H1 (cell line): Measurements from ENCODE around the gene TAPT1. TPM values are rescaled to one million over a fixed set of nuclear protein-coding genes. Genes with fewer than 3 reads are reported as not detected.

Experiments
- CTCF ChIA-PET: fragments of 300-600 bp; sonication (Branson Sonifier 250); formaldehyde crosslinking; loops from one replicate; lab custom pipeline; 2021; ENCODE audit not compliant: partially characterized antibody; lab: Charles Lee
- POLR2A ChIA-PET: fragments of 300-600 bp; sonication (Branson Sonifier 250); formaldehyde crosslinking; loops from one replicate; lab custom pipeline; 2021; ENCODE audit warnings: inconsistent platforms; ENCODE audit not compliant: partially characterized antibody; lab: Charles Lee
- DNase-seq, 2 experiments: peaks; one replicate each; pipeline versions ENCODE4 v3.0.0 to v3.0.0-alpha.2; 2010 to 2022; ENCODE audit warnings: low spot score in 2 of 2, low read depth in 1 of 2, mixed read lengths in 1 of 2
- FAIRE-seq: peaks from 2 replicates; lab custom pipeline; 2011; peaks lifted over from hg19 to GRCh38; lab: Jason Lieb, UNC
- H2AFZ ChIP-seq: 2 replicates; pipeline ENCODE4 v1.8.1; 2012; ENCODE audit warnings: low read length, inconsistent platforms
- H2AK5ac ChIP-seq: 2 replicates; pipeline ENCODE4 v1.6.1; 2013; ENCODE audit warnings: low read depth, low read length
- H2BK120ac ChIP-seq: replicated peaks from 2 replicates; pipeline ENCODE3; 2013; ENCODE audit warnings: low read depth, low read length, inconsistent platforms
- H2BK12ac ChIP-seq: 2 replicates; pipeline ENCODE4 v1.6.1; 2013; ENCODE audit warnings: low read depth, low read length
- H2BK15ac ChIP-seq: 2 replicates; pipeline ENCODE4 v1.6.1; 2013; ENCODE audit warnings: low read length
- H2BK20ac ChIP-seq: 2 replicates; pipeline ENCODE4 v1.6.1; 2013; ENCODE audit warnings: low read length
- H2BK5ac ChIP-seq: 2 replicates; pipeline ENCODE4 v1.6.1; 2013; ENCODE audit warnings: low read depth, low read length
- H3K14ac ChIP-seq: 2 replicates; pipeline ENCODE4 v1.6.1; 2013; ENCODE audit warnings: inconsistent platforms; ENCODE audit not compliant: insufficient read length
- H3K18ac ChIP-seq: 2 replicates; pipeline ENCODE4 v1.6.1; 2013; ENCODE audit warnings: low read length; ENCODE audit errors: extremely low read depth
- H3K23ac ChIP-seq: 2 replicates; pipeline ENCODE4 v1.6.1; 2013; ENCODE audit warnings: inconsistent platforms; ENCODE audit not compliant: insufficient read length
- H3K23me2 ChIP-seq: 2 replicates; pipeline ENCODE4 v1.6.1; 2013; ENCODE audit warnings: low read depth, low read length
- H3K27ac ChIP-seq: 2 replicates; pipeline ENCODE4 v1.6.1; 2011; ENCODE audit warnings: low read depth, low read length, inconsistent platforms
- H3K27me3 ChIP-seq, 4 experiments: replicated peaks in 1 of 4; 1 replicate in 1 of 4; 2 replicates in 3 of 4; pipeline versions ENCODE4 v1.6.1 to v1.8.1; 2011 to 2013; ENCODE audit warnings: low read length in 3 of 4, mild to moderate bottlenecking in 3 of 4, inconsistent platforms in 2 of 4, mixed read lengths in 2 of 4, moderate library complexity in 1 of 4; ENCODE audit not compliant: control insufficient read depth in 3 of 4, insufficient read depth in 3 of 4; ENCODE audit errors: extremely low read depth in 1 of 4
- H3K36me3 ChIP-seq, 4 experiments: 2 replicates each; pipeline versions ENCODE4 v1.6.1 to v1.8.1; 2011 to 2013; ENCODE audit warnings: mild to moderate bottlenecking in 4 of 4, low read length in 3 of 4, moderate library complexity in 2 of 4, control low read depth in 1 of 4, inconsistent platforms in 1 of 4; ENCODE audit not compliant: insufficient read depth in 4 of 4, control insufficient read depth in 2 of 4
- H3K4ac ChIP-seq: replicated peaks from 2 replicates; pipeline ENCODE3; 2013; ENCODE audit warnings: low read length, low read depth, mixed read lengths, inconsistent platforms; ENCODE audit not compliant: insufficient read length
- H3K4me1 ChIP-seq, 4 experiments: replicated peaks in 1 of 4; 1 replicate in 1 of 4; 2 replicates in 3 of 4; pipeline versions ENCODE4 v1.6.1 to v1.8.1; 2011 to 2013; ENCODE audit warnings: low read length in 3 of 4, inconsistent platforms in 2 of 4, mixed read lengths in 1 of 4; ENCODE audit not compliant: insufficient read depth in 4 of 4, control insufficient read depth in 3 of 4
- H3K4me2 ChIP-seq, 2 experiments: 2 replicates each; pipeline versions ENCODE4 v1.6.1 to v1.8.1; 2011 to 2013; ENCODE audit warnings: low read depth in 2 of 2, low read length in 2 of 2, control low read depth in 1 of 2, inconsistent platforms in 1 of 2, mild to moderate bottlenecking in 1 of 2; ENCODE audit not compliant: insufficient read depth in 1 of 2
- H3K4me3 ChIP-seq, 4 experiments: fragments of 200-600, 300-600 bp in 1 of 4; sonication (generic), shearing (Covaris generic), sonication (Bioruptor Twin) in 1 of 4; 2 replicates each; pipeline versions ENCODE4 v1.5.1 to v1.8.1; 2011 to 2016; ENCODE audit warnings: low read length in 4 of 4, low read depth in 3 of 4, control low read depth in 2 of 4, inconsistent platforms in 2 of 4, mild to moderate bottlenecking in 2 of 4, mixed read lengths in 1 of 4, moderate library complexity in 1 of 4; ENCODE audit not compliant: insufficient read depth in 2 of 4; ENCODE audit errors: extremely low read depth in 1 of 4
- H3K56ac ChIP-seq: replicated peaks from 2 replicates; pipeline ENCODE3; 2013; ENCODE audit warnings: low read depth, mild to moderate bottlenecking, mixed read lengths, low read length, inconsistent platforms; ENCODE audit not compliant: insufficient read length
- H3K79me1 ChIP-seq: 2 replicates; pipeline ENCODE4 v1.6.1; 2013; ENCODE audit warnings: low read depth, low read length, control low read depth
- H3K79me2 ChIP-seq, 2 experiments: 2 replicates each; pipeline versions ENCODE4 v1.6.1 to v1.8.1; 2012 to 2013; ENCODE audit warnings: low read length in 2 of 2, mild to moderate bottlenecking in 2 of 2, inconsistent platforms in 1 of 2; ENCODE audit not compliant: insufficient read depth in 2 of 2, control insufficient read depth in 1 of 2
- H3K9ac ChIP-seq, 4 experiments: replicated peaks in 1 of 4; 1 replicate in 1 of 4; 2 replicates in 3 of 4; pipeline versions ENCODE4 v1.6.1 to v1.8.1; 2011 to 2013; ENCODE audit warnings: low read depth in 3 of 4, low read length in 3 of 4, control low read depth in 2 of 4, mild to moderate bottlenecking in 2 of 4, moderate library complexity in 2 of 4, inconsistent platforms in 1 of 4; ENCODE audit errors: extremely low read depth in 1 of 4
- H3K9me3 ChIP-seq, 2 experiments: 2 replicates each; pipeline versions ENCODE4 v1.6.1 to v1.8.1; 2012 to 2013; ENCODE audit warnings: mild to moderate bottlenecking in 2 of 2, moderate library complexity in 2 of 2, control low read depth in 1 of 2, inconsistent platforms in 1 of 2, low read depth in 1 of 2, low read length in 1 of 2, mixed read lengths in 1 of 2; ENCODE audit not compliant: insufficient read depth in 2 of 2
- H4K20me1 ChIP-seq, 2 experiments: replicated peaks in 1 of 2; 2 replicates each; pipeline versions ENCODE3 to v1.8.1; 2011 to 2013; ENCODE audit warnings: inconsistent platforms in 2 of 2, low read length in 2 of 2, mild to moderate bottlenecking in 1 of 2; ENCODE audit not compliant: insufficient read depth in 2 of 2, control insufficient read depth in 1 of 2
- H4K5ac ChIP-seq: 2 replicates; pipeline ENCODE4 v1.6.1; 2013; ENCODE audit warnings: low read length, low read depth, mixed read lengths, inconsistent platforms; ENCODE audit not compliant: insufficient read length
- H4K8ac ChIP-seq: 2 replicates; pipeline ENCODE4 v1.8.0; 2013; ENCODE audit warnings: mild to moderate bottlenecking, moderate library complexity, low read length, inconsistent platforms; ENCODE audit not compliant: insufficient read depth; ENCODE audit errors: extremely low read depth
- H4K91ac ChIP-seq: replicated peaks from 2 replicates; pipeline ENCODE3; 2013; ENCODE audit warnings: low read length, mixed read lengths, inconsistent platforms; ENCODE audit not compliant: insufficient read length
- CBX8 ChIP-seq: fragments of 300-800, 300-1000 bp; sonication (generic); IDR thresholded peaks from 2 replicates; pipeline ENCODE4 v1.7.1; 2016; ENCODE audit warnings: low read depth, low read length, borderline replicate concordance
- JUND ChIP-seq: IDR thresholded peaks from 2 replicates; pipeline ENCODE4 v1.6.1; 2011; ENCODE audit warnings: mild to moderate bottlenecking, improper control_type of control experiment, low read length
- KDM1A ChIP-seq: fragments of 200-600, 300-600 bp; sonication (generic); IDR thresholded peaks from 2 replicates; pipeline ENCODE4 v1.7.1; 2016; ENCODE audit warnings: mild to moderate bottlenecking, low read length, borderline replicate concordance
- NANOG ChIP-seq: IDR thresholded peaks from 2 replicates; pipeline ENCODE4 v1.6.1; 2011; ENCODE audit warnings: low read length, low read depth, mild to moderate bottlenecking, inconsistent platforms; ENCODE audit not compliant: insufficient read depth, poor library complexity, severe bottlenecking
- POLR2A ChIP-seq, 2 experiments: IDR thresholded peaks; 1 replicate in 1 of 2; 2 replicates in 1 of 2; pipeline ENCODE4 v1.6.1; 2011; ENCODE audit warnings: low read depth in 2 of 2, low read length in 2 of 2, mild to moderate bottlenecking in 2 of 2; ENCODE audit errors: control extremely low read depth in 1 of 2
- RBBP5 ChIP-seq: IDR thresholded peaks from 2 replicates; pipeline ENCODE4 v1.7.1; 2012; ENCODE audit warnings: low read depth, mild to moderate bottlenecking, inconsistent platforms, low read length, moderate library complexity, borderline replicate concordance
- TBP ChIP-seq: IDR thresholded peaks from 2 replicates; pipeline ENCODE4 v1.6.1; 2011; ENCODE audit warnings: low read depth, low read length, improper control_type of control experiment
- ZNF274 ChIP-seq: IDR thresholded peaks from 2 replicates; pipeline ENCODE4 v1.7.0; 2012; ENCODE audit warnings: low read length, borderline replicate concordance; ENCODE audit errors: extremely low read depth
- WGBS, 2 experiments: shearing (Covaris generic) in 1 of 2; methylation state at CpG; one replicate each; pipeline versions ENCODE4 v1.1.6 to v1.1.7; 2013 to 2015; ENCODE audit warnings: low lambda C conversion rate in 2 of 2, mixed read lengths in 2 of 2, inconsistent platforms in 1 of 2, low coverage in 1 of 2, missing lambda C conversion rate in 1 of 2; ENCODE audit not compliant: insufficient replicate concordance in 2 of 2, insufficient coverage in 1 of 2, insufficient read length in 1 of 2; ENCODE audit errors: extremely low coverage in 1 of 2, missing lambda C conversion rate in 1 of 2; 5-methylcytosine and 5-hydroxymethylcytosine counted together
- polyA plus RNA-seq, 7 experiments: library from polyadenylated mRNA; depleted of rRNA in 3 of 7; stranded (reverse) in 5 of 7; unstranded in 2 of 7; fragments of >200 nt in 5 of 7; fragments of 200-250 nt in 2 of 7; gene quantifications; 1 replicate in 5 of 7; 2 replicates in 1 of 7; 4 replicates in 1 of 7; pipeline versions ENCODE4 v1.2.1 to v1.2.3, GENCODE V29; 2011 to 2013; ENCODE audit warnings: missing spikeins in 2 of 7, mixed read lengths in 2 of 7
- total RNA-seq: library from RNA; stranded (reverse); fragmentation: NEBNext Ultra II Directional; extraction: Animal tissue kit (Norgen Biotek cat#: 25700); gene quantifications from 2 replicates; pipeline ENCODE4 v1.2.1, GENCODE V29; 2021
- TF ChIP-seq, protein P1 (sequence below): IDR thresholded peaks from 2 replicates; pipeline ENCODE4 v1.6.1; 2012; ENCODE audit warnings: inconsistent platforms

Gene TAPT1
- total and polyA plus RNA-seq, 2 of the 8 experiments (the other 6 are each of a cell fraction or from before 2014, with no cell fraction given): 4.2 to 15.3 TPM

DNA sequence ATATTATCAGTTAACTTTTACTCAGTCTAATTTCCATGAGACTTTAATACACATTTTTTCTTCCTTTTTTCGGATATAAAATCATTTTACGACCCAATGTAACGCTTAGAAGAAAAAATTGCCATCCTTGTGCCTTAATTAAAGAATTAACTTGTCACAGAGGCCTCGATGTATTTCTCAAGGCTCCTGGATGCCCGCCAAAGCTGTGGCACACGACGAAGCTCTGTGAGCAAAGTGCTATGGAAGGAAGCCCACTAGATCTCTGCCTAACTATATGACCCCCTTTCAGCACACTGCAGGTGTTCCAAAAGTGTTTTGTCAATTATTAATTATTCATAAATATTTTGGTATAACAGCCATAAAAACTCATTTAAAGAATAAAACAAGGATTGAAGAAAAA is 54.4 kb downstream of the TAPT1 start:
- H3K23me2 ChIP-seq: no peaks in the 10 kb centered on the region
- no peak overlapping the region for H2AK5ac ChIP-seq
- TF ChIP-seq JUND: no peak
- no peak for TF ChIP-seq NANOG
- no peak for TF ChIP-seq RBBP5
- TF ChIP-seq, protein P1, sequence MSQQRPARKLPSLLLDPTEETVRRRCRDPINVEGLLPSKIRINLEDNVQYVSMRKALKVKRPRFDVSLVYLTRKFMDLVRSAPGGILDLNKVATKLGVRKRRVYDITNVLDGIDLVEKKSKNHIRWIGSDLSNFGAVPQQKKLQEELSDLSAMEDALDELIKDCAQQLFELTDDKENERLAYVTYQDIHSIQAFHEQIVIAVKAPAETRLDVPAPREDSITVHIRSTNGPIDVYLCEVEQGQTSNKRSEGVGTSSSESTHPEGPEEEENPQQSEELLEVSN: no peak
- no peak for TF ChIP-seq CBX8
- no peak for TF ChIP-seq POLR2A (IDR thresholded peaks at IDR 0.05; ENCODE audit: control extremely low read depth in 1 of 2, low read depth in 2 of 2, low read length in 2 of 2)
- TF ChIP-seq ZNF274: no peak
- TF ChIP-seq KDM1A: no peak
- TF ChIP-seq TBP: no peak
- ChIA-PET CTCF (no interaction called here), POLR2A (no interaction called here)
- H4K5ac ChIP-seq: no peak overlapping the region
- H3K36me3 ChIP-seq: peaks cover 0 to 4% (median 1%) of the 10 kb centered on the region in 4 experiments; a peak in 3 of 8 replicates
- H4K91ac ChIP-seq: no peak overlapping the region
- no peak overlapping the region for H2BK20ac ChIP-seq
- no peak overlapping the region for H3K14ac ChIP-seq
- FAIRE-seq (no peak), DNase-seq (no peak)
- H2BK120ac ChIP-seq: no peak overlapping the region
- H2BK5ac ChIP-seq: no peak overlapping the region
- H2BK12ac ChIP-seq: no peak overlapping the region
- no peak overlapping the region for H2BK15ac ChIP-seq
- H3K23ac ChIP-seq: no peak overlapping the region
- no peaks in the 10 kb centered on the region for H3K9me3 ChIP-seq
- no peak overlapping the region for H3K9ac ChIP-seq
- no peak overlapping the region for H3K4ac ChIP-seq
- no peaks in the 10 kb centered on the region for H3K79me1 ChIP-seq
- peaks cover 0 to 8% (median 2%) of the 10 kb centered on the region in 4 experiments; a peak in 3 of 7 replicates for H3K4me1 ChIP-seq
- no peak overlapping the region for H3K18ac ChIP-seq
- no peak overlapping the region for H3K27ac ChIP-seq
- H3K79me2 ChIP-seq: no peaks in the 10 kb centered on the region
- no peak overlapping the region for H3K56ac ChIP-seq
- no peak overlapping the region for H3K4me3 ChIP-seq
- no peak overlapping the region for H4K8ac ChIP-seq
- H4K20me1 ChIP-seq: no peaks in the 10 kb centered on the region
- no peak overlapping the region for H2AFZ ChIP-seq
- WGBS, 2 experiments: 86% methylated on average over 7 of the region's 7 CpGs; no CpG with 5 or more reads in 1 of the 2 experiments
- H3K27me3 ChIP-seq: no peaks in the 10 kb centered on the region
- no peak overlapping the region for H3K4me2 ChIP-seq
